WERI-Rb-1 (cell line): Measurements from ENCODE around the gene AR.

Source experiments
- DNase-seq: peaks from one replicate; pipeline ENCODE4 v3.0.0-alpha.2; 2020
- H3K27ac ChIP-seq: fragments of 250-450 bp; sonication (Bioruptor Pico); 2 replicates; pipeline ENCODE4 v1.5.1; 2020; ENCODE audit warnings: mild to moderate bottlenecking, moderate library complexity
- H3K27me3 ChIP-seq: fragments of 250-450 bp; sonication (Bioruptor Pico); 2 replicates; pipeline ENCODE4 v1.5.1; 2021; ENCODE audit warnings: mild to moderate bottlenecking, low read depth, moderate library complexity; ENCODE audit not compliant: insufficient read depth, severe bottlenecking
- H3K36me3 ChIP-seq: fragments of 250-450 bp; sonication (Bioruptor Pico); 2 replicates; pipeline ENCODE4 v1.5.1; 2020; ENCODE audit warnings: mild to moderate bottlenecking, moderate library complexity
- H3K4me3 ChIP-seq: 2 replicates; pipeline ENCODE4 v1.5.1; 2011; ENCODE audit warnings: low read depth, mild to moderate bottlenecking, control low read depth, low read length
- H3K9me3 ChIP-seq: fragments of 250-450 bp; sonication (Bioruptor Pico); 2 replicates; pipeline ENCODE4 v1.5.1; 2021; ENCODE audit warnings: mild to moderate bottlenecking, moderate library complexity; ENCODE audit not compliant: severe bottlenecking
- CTCF ChIP-seq: IDR thresholded peaks from 2 replicates; pipeline ENCODE4 v1.5.1; 2011; ENCODE audit warnings: low read depth, mild to moderate bottlenecking, control low read depth, inconsistent platforms, low read length

AR gene

GRCh38 chrX:67610282-67610681, 66.5 kb downstream of the AR start:
- no peaks in the 10 kb centered on the region for H3K36me3 ChIP-seq
- H3K27ac ChIP-seq, result no peak overlapping the region
- H3K27me3 ChIP-seq, result peaks cover 9% of the 10 kb centered on the region
- no peak for TF ChIP-seq CTCF
- DNase-seq, result no peak
- no peak overlapping the region for H3K4me3 ChIP-seq
- no peaks in the 10 kb centered on the region for H3K9me3 ChIP-seq

- no peak overlapping the region for H3K4me3 ChIP-seq
- H3K36me3 ChIP-seq, result no peaks in the 10 kb centered on the region
- H3K27me3 ChIP-seq, result peaks cover 6% of the 10 kb centered on the region
- no peak for TF ChIP-seq CTCF
- no peak for DNase-seq
- H3K27ac ChIP-seq, result no peak overlapping the region
- H3K9me3 ChIP-seq, result no peaks in the 10 kb centered on the region
These were observed 68.4 kb downstream of the AR start for GRCh38 chrX:67612231-67612630.

GRCh38 chrX:67613366-67613765, 69.5 kb downstream of the AR start:
- peaks cover under 1% of the 10 kb centered on the region for H3K27me3 ChIP-seq
- no peak for TF ChIP-seq CTCF
- no peaks in the 10 kb centered on the region for H3K9me3 ChIP-seq
- no peak for DNase-seq
- no peak overlapping the region for H3K27ac ChIP-seq
- no peak overlapping the region for H3K4me3 ChIP-seq
- no peaks in the 10 kb centered on the region for H3K36me3 ChIP-seq

GRCh38 chrX:67613996-67614395, 70.2 kb downstream of the AR start:
- no peaks in the 10 kb centered on the region for H3K9me3 ChIP-seq
- no peaks in the 10 kb centered on the region for H3K27me3 ChIP-seq
- TF ChIP-seq CTCF, result no peak
- DNase-seq, result no peak
- no peaks in the 10 kb centered on the region for H3K36me3 ChIP-seq
- no peak overlapping the region for H3K27ac ChIP-seq
- H3K4me3 ChIP-seq, result no peak overlapping the region

GRCh38 chrX:67614423-67614822, 70.6 kb downstream of the AR start:
- no peaks in the 10 kb centered on the region for H3K9me3 ChIP-seq
- DNase-seq, result no peak
- H3K4me3 ChIP-seq, result no peak overlapping the region
- TF ChIP-seq CTCF, result no peak
- H3K36me3 ChIP-seq, result no peaks in the 10 kb centered on the region
- no peaks in the 10 kb centered on the region for H3K27me3 ChIP-seq
- H3K27ac ChIP-seq, result no peak overlapping the region

- no peaks in the 10 kb centered on the region for H3K27me3 ChIP-seq
- H3K36me3 ChIP-seq, result no peaks in the 10 kb centered on the region
- no peak overlapping the region for H3K27ac ChIP-seq
- H3K9me3 ChIP-seq, result no peaks in the 10 kb centered on the region
- no peak overlapping the region for H3K4me3 ChIP-seq
- no peak for DNase-seq
- TF ChIP-seq CTCF, result no peak
These were observed 75.4 kb downstream of the AR start for GRCh38 chrX:67619253-67619652.
